ENCODE results near the gene PLXND1.

DNA sequence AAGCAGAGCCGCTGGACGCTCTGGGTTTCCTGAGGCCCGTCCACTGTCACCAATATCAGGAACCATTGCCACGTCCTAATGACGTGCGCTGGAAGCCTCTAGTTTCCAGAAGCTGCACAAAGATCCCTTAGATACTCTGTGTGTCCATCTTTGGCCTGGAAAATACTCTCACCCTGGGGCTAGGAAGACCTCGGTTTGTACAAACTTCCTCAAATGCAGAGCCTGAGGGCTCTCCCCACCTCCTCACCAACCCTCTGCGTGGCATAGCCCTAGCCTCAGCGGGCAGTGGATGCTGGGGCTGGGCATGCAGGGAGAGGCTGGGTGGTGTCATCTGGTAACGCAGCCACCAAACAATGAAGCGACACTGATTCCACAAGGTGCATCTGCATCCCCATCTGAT, 74.8 kb downstream of the PLXND1 start:
- TF ChIP-seq, protein P1, sequence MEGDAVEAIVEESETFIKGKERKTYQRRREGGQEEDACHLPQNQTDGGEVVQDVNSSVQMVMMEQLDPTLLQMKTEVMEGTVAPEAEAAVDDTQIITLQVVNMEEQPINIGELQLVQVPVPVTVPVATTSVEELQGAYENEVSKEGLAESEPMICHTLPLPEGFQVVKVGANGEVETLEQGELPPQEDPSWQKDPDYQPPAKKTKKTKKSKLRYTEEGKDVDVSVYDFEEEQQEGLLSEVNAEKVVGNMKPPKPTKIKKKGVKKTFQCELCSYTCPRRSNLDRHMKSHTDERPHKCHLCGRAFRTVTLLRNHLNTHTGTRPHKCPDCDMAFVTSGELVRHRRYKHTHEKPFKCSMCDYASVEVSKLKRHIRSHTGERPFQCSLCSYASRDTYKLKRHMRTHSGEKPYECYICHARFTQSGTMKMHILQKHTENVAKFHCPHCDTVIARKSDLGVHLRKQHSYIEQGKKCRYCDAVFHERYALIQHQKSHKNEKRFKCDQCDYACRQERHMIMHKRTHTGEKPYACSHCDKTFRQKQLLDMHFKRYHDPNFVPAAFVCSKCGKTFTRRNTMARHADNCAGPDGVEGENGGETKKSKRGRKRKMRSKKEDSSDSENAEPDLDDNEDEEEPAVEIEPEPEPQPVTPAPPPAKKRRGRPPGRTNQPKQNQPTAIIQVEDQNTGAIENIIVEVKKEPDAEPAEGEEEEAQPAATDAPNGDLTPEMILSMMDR (IDR thresholded peaks at IDR 0.05; ENCODE audit: borderline replicate concordance, extremely low read depth, low read length, poor library complexity, severe bottlenecking) = no peak
- TF ChIP-seq EZH2 (IDR thresholded peaks at IDR 0.05; ENCODE audit: borderline replicate concordance, low read depth, low read length, severe bottlenecking) = no peak
